ENCODE results near the gene GPHB5.
"Not testable (repeated sequence)": the region's sequence is repeated elsewhere in the genome, so short reads cannot be mapped to it uniquely, and the experiment has no call there.

GPHB5 gene

DNA sequence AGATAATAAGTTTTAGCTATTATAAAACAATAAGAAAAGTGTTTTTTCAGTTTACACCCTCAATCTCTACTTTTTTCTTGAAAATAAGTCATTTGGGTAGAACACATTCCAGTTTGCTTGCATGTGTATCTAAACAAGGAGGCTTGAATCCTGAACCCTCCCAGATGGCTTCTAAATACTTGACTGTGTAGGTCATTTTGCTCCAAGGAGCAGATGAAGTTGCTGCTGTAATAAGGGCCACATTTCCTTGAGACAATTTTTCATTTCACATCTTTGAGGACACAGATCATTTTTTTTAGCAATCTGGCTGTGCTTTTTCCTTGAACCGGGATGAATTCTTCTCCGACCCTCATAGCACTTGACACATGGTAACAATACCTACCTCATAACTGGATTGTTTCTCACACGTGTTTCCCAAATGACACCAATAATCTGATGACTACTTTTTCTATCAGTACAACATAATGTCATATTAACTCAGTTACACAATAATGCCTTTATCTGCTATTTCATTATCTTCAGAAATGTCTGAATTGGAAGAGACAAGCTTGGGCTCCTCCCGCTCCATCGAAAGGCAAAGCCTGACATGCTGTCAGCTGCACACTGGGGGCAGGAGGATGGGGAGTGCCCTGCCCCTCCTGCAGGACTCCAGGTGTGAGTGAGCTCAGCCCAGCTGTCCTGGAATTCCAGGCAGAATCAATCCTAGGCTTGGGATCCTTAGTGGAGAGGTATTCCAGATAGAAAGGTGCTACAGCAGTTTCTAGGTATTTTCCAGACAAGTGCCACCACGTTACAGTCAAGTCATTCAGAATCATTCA lies 30.9 kb downstream of the GPHB5 start:
- H3K4me2 ChIP-seq (ENCODE audit: low read length) = no peak overlapping the region
- no peak overlapping the region for H2AFZ ChIP-seq
- no peaks in the 10 kb centered on the region for H3K4me1 ChIP-seq
- H3K79me2 ChIP-seq = no peaks in the 10 kb centered on the region
- no peak overlapping the region for H3K4me3 ChIP-seq (ENCODE audit: low read depth, low read length)
- TF ChIP-seq, protein P1, sequence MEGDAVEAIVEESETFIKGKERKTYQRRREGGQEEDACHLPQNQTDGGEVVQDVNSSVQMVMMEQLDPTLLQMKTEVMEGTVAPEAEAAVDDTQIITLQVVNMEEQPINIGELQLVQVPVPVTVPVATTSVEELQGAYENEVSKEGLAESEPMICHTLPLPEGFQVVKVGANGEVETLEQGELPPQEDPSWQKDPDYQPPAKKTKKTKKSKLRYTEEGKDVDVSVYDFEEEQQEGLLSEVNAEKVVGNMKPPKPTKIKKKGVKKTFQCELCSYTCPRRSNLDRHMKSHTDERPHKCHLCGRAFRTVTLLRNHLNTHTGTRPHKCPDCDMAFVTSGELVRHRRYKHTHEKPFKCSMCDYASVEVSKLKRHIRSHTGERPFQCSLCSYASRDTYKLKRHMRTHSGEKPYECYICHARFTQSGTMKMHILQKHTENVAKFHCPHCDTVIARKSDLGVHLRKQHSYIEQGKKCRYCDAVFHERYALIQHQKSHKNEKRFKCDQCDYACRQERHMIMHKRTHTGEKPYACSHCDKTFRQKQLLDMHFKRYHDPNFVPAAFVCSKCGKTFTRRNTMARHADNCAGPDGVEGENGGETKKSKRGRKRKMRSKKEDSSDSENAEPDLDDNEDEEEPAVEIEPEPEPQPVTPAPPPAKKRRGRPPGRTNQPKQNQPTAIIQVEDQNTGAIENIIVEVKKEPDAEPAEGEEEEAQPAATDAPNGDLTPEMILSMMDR (IDR thresholded peaks at IDR 0.05) = no peak
- H3K36me3 ChIP-seq (ENCODE audit: control insufficient read depth, insufficient read depth, low read length) = no peaks in the 10 kb centered on the region
- no peaks in the 10 kb centered on the region for H3K27me3 ChIP-seq (ENCODE audit: control insufficient read depth, insufficient read depth, low read length)
- no peak overlapping the region for H3K27ac ChIP-seq
- H3K9ac ChIP-seq = no peak overlapping the region
- no peaks in the 10 kb centered on the region for H3K9me3 ChIP-seq (ENCODE audit: control insufficient read depth, low read length)

DNA sequence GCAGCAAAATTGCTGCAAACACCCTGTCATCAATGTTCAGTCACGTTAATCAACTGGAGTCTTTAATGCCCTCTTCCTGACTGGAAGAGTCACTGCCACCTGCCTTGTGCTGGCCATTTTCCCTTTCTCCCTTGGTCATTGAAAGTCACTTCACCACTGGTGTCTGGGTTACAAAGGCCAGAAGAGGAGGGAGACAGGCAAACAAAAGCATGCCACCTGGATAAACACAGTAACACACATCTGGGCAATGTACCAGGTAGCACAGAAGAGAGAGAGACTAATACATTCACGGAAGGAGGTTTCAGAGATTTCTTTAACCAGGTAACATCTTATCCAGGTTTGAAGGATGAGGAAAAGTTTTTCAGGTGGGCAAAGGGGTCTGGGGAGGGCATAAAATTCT lies 32.7 kb downstream of the GPHB5 start:
- no peaks in the 10 kb centered on the region for H3K36me3 ChIP-seq (ENCODE audit: control insufficient read depth, insufficient read depth, low read length)
- H3K4me2 ChIP-seq (ENCODE audit: low read length) = no peak overlapping the region
- H3K79me2 ChIP-seq = no peaks in the 10 kb centered on the region
- H3K9ac ChIP-seq = no peak overlapping the region
- H3K4me1 ChIP-seq = no peaks in the 10 kb centered on the region
- no peaks in the 10 kb centered on the region for H3K9me3 ChIP-seq (ENCODE audit: control insufficient read depth, low read length)
- TF ChIP-seq, protein P1 (IDR thresholded peaks at IDR 0.05) = no peak
- no peaks in the 10 kb centered on the region for H3K27me3 ChIP-seq (ENCODE audit: control insufficient read depth, insufficient read depth, low read length)
- no peak overlapping the region for H3K27ac ChIP-seq
- H2AFZ ChIP-seq = no peak overlapping the region
- no peak overlapping the region for H3K4me3 ChIP-seq (ENCODE audit: low read depth, low read length)

DNA sequence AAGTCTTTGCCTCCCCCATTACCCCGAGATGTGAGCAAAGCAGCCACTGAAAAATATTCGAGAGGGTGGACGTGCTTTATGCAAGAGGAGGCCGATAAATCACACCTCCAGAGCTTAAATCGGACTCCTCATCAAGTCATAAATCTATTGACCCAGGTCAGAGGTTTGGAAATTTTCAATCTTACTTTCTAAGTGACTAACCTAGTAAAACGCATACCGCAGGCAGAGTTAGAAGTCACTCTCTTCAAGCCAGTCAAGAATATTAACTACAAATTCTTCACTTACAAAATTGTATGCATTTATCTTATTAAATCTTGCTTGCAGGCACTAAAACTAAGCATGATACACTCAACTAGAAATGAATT lies 34.9 kb downstream of the GPHB5 start:
- Histone ChIP-seq H3K4me1 (no peaks in the 10 kb centered on the region), H3K9ac (no peak overlapping the region), H3K79me2 (no peaks in the 10 kb centered on the region), H2AFZ (no peak overlapping the region), H3K36me3 (ENCODE audit: control insufficient read depth, insufficient read depth, low read length) (no peaks in the 10 kb centered on the region), H3K4me3 (ENCODE audit: low read depth, low read length) (no peak overlapping the region), H3K27ac (no peak overlapping the region), H3K27me3 (ENCODE audit: control insufficient read depth, insufficient read depth, low read length) (no peaks in the 10 kb centered on the region), H3K4me2 (ENCODE audit: low read length) (no peak overlapping the region), H3K9me3 (ENCODE audit: control insufficient read depth, low read length) (no peaks in the 10 kb centered on the region)
- TF ChIP-seq, protein P1 (IDR thresholded peaks at IDR 0.05) = no peak

DNA sequence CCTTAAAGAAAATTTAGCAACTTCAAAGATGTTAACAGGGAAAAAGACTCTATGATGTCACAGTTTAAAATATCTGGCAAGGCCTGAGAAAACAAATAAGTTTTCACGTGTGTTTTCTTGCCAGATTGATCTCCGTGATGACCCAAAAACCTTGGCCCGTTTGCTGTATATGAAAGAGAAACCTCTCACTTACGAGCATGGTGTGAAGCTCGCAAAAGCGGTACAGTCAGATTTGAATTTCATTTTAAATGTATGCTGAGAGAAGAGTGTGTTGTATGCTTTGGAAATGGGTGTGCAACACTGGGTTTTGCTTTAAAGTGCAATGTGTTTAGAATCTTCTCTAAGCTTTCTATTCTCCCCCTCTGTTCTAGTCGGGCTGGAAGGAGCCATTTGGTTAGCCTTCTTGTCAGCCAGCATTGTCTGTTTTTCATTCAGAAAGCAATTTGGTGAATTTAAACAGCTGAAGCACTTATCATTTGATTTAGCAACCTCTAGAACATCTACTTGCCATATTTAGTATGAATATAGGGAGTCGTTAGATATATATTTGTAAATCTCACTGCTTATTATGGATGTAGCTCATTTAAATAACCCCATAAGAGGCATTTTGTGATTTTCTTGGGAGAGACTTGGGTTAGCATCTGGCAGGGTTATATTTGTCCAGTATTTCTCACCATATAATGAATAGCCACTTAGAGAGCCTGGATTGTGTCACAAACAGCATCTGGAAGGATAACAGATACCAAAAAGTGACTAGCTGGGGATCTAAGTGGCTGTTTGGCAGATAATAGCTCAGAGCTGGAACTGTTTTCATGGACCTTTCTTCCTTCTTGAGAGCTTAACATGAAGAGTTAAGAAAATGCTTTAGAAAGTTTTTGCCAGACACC lies 35.5 kb downstream of the GPHB5 start:
- no peak overlapping the region for H3K27ac ChIP-seq
- no peaks in the 10 kb centered on the region for H3K36me3 ChIP-seq (ENCODE audit: control insufficient read depth, insufficient read depth, low read length)
- no peak overlapping the region for H3K4me3 ChIP-seq (ENCODE audit: low read depth, low read length)

DNA sequence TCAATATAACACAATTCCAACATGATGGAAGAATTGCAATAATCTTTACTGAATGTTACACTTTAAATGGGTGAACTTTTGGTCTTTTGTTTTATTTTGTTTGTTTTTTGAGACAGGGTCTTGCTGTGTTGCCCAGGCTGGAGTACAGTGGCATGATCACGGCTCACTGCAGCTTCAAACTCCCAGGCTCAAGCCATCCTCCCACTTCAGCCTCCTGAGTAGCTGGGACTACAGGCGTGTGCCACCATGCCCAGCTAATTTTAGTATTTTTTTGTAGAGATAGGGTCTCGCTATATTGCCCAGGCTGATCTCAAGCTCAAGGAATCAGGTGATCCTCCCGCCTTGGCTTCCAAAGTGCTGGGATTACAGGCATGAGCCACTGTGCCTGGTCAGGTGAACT lies 38.8 kb downstream of the GPHB5 start:
- not testable (repeated sequence) for H3K9me3 ChIP-seq (ENCODE audit: control insufficient read depth, low read length); H3K4me3 ChIP-seq (ENCODE audit: low read depth, low read length)

More for the DNA sequence above, 35.5 kb downstream of the GPHB5 start:
- TF ChIP-seq, protein P1 (IDR thresholded peaks at IDR 0.05) = no peak
- no peaks in the 10 kb centered on the region for H3K79me2 ChIP-seq
- H3K9me3 ChIP-seq (ENCODE audit: control insufficient read depth, low read length) = no peaks in the 10 kb centered on the region
- no peak overlapping the region for H3K4me2 ChIP-seq (ENCODE audit: low read length)
- H3K9ac ChIP-seq = no peak overlapping the region
- no peak overlapping the region for H2AFZ ChIP-seq
- H3K27me3 ChIP-seq (ENCODE audit: control insufficient read depth, insufficient read depth, low read length) = no peaks in the 10 kb centered on the region
- H3K4me1 ChIP-seq = no peaks in the 10 kb centered on the region

More for the DNA sequence above, 38.8 kb downstream of the GPHB5 start:
- not testable (repeated sequence) for H3K36me3 ChIP-seq (ENCODE audit: control insufficient read depth, insufficient read depth, low read length); H3K4me1 ChIP-seq; H3K9ac ChIP-seq; H3K27ac ChIP-seq; H2AFZ ChIP-seq; H3K4me2 ChIP-seq (ENCODE audit: low read length); H3K27me3 ChIP-seq (ENCODE audit: control insufficient read depth, insufficient read depth, low read length); H3K79me2 ChIP-seq
